Peyer's patch (tissue), 4 donors: ENCODE measurements around the gene UNC50. TPM values are rescaled to one million over a fixed set of nuclear protein-coding genes. Genes with fewer than 3 reads are reported as not detected.

ENCODE experiments used
- DNase-seq, 3 donors: peaks; one replicate each; pipeline ENCODE4 v3.0.0-alpha.2; 2017 to 2019
- H3K27ac ChIP-seq, 4 donors: fragments of 200-600 bp; sonication (generic); one replicate each; pipeline ENCODE4 v1.5.1; 2016 to 2019
- H3K27me3 ChIP-seq, 2 donors: fragments of 200-600 bp; sonication (generic); one replicate each; pipeline ENCODE4 v1.5.1; 2019
- H3K36me3 ChIP-seq, 3 donors: fragments of 200-600 bp; sonication (generic); one replicate each; pipeline ENCODE4 v1.5.1; 2016 to 2019
- H3K4me1 ChIP-seq, 4 donors: fragments of 200-600 bp; sonication (generic); one replicate each; pipeline ENCODE4 v1.5.1; 2016 to 2019
- H3K4me3 ChIP-seq, 4 donors: fragments of 200-600 bp; sonication (generic); 1 replicate in 3 of 4; 2 replicates in 1 of 4; pipeline ENCODE4 v1.5.1; 2016 to 2019; ENCODE audit warnings: mild to moderate bottlenecking in 1 of 4
- H3K9me3 ChIP-seq, 4 donors: fragments of 200-600 bp; sonication (generic); one replicate each; pipeline ENCODE4 v1.5.1; 2016 to 2019; ENCODE audit warnings: mild to moderate bottlenecking in 1 of 4
- POLR2A ChIP-seq, 2 donors: fragments of 450-650 bp; IDR thresholded peaks; one replicate each; pipeline ENCODE4 v1.5.1; 2017; ENCODE audit warnings: antibody characterized with exemption in 2 of 2, mild to moderate bottlenecking in 2 of 2, moderate library complexity in 2 of 2
- total RNA-seq, 4 donors: library from RNA; depleted of rRNA; stranded (reverse); fragments of >200 nt; gene quantifications; one replicate each; pipeline ENCODE4 v1.1.0, GENCODE V29; 2016
- TF ChIP-seq, protein P1 (sequence below), 6 experiments: fragments of 450-650 bp in 4 of 6; fragments of 200-600 bp in 2 of 6; sonication (generic) in 1 of 6; IDR thresholded peaks; one replicate each; pipeline ENCODE4 v1.5.1; 2017 to 2019; ENCODE audit warnings: antibody characterized with exemption in 6 of 6, mild to moderate bottlenecking in 3 of 6, moderate library complexity in 1 of 6

UNC50 gene
- total RNA-seq, 4 donors from 2014 or later = 31.1 to 51.7 (median 35.0) TPM

DNA sequence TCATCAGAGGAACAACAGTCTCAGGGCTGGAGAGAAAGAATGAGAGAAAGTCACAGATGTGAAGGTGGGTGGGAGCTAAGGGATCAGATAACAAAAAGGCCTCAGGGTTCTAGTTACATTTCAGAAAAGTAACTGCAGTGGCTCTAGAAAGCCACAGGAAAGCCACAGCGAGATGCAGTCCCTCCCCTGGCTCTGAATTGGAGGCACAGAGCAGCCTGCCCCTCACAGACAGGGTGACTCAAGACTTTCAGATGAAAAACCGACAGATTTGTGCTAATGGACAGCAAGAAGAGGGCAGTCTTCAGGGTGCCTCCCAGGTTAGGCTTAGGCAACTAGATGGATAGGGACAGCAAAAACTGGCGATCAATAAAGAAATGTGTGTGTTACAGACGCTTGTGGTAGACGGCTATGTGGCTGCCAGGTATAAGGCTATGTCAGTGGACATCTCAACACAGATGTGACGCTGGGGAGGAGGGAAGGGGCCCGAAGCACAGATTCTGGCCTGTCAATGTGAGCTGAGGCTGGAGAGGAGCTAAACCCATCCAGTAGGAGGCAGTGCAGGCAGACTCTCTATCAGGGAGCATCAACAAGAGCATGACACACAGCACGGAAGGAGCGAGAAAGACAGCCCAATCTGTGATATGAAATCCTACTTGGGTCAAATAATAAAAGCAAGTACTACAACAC, 26.2 kb downstream of the UNC50 start:
- Histone ChIP-seq H3K27ac (peak overlapping the region in 1 of 4 donors; percentile 40), H3K36me3 (peaks cover 0 to 89% (median 4%) of the 10 kb centered on the region in 3 donors), H3K4me3 (no peak overlapping the region), H3K4me1 (no peaks in the 10 kb centered on the region), H3K27me3 (no peaks in the 10 kb centered on the region), H3K9me3 (no peaks in the 10 kb centered on the region)
- TF ChIP-seq, protein P1, sequence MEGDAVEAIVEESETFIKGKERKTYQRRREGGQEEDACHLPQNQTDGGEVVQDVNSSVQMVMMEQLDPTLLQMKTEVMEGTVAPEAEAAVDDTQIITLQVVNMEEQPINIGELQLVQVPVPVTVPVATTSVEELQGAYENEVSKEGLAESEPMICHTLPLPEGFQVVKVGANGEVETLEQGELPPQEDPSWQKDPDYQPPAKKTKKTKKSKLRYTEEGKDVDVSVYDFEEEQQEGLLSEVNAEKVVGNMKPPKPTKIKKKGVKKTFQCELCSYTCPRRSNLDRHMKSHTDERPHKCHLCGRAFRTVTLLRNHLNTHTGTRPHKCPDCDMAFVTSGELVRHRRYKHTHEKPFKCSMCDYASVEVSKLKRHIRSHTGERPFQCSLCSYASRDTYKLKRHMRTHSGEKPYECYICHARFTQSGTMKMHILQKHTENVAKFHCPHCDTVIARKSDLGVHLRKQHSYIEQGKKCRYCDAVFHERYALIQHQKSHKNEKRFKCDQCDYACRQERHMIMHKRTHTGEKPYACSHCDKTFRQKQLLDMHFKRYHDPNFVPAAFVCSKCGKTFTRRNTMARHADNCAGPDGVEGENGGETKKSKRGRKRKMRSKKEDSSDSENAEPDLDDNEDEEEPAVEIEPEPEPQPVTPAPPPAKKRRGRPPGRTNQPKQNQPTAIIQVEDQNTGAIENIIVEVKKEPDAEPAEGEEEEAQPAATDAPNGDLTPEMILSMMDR (IDR thresholded peaks at IDR 0.05) = peak in 2 of 6 experiments; percentile 5 to 10
- TF ChIP-seq POLR2A (IDR thresholded peaks at IDR 0.05) = no peak
- no peak for DNase-seq

DNA sequence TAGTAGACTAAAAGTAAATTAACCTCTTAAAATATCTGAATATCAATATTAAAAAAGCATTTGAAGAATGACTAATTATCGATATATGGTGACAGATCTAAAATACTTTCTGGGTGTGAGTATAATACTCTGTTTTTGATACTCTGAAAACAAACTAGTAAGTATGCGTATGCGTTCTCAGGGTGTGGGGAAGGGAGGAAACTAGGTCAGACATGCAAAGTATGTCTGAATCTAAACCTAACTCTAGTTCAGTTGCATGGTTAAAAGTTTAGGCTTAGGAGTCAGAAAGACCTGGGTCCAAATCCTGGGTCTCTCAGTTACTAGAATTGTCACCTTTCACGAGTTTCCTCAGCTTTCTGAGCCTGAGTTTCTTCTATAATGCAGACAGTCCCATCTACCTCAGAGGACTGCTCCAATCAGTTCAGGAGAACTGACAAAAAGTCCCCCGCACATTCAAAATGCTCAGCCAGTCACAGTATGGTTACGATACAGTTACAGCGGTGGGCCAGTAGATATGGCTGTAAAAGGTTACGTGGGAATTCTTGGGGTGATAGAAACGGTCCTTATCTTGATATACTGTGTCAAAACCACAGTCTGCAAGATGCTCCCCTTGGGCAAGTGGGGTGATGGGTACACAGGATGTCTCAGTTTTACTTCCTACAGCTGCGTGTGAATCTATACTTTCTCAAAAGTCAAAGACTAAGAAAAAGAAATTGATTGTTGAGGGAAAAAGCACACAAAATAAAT, 29.2 kb downstream of the UNC50 start:
- TF ChIP-seq, protein P1 (IDR thresholded peaks at IDR 0.05) = no peak
- TF ChIP-seq POLR2A (IDR thresholded peaks at IDR 0.05) = no peak
- no peaks in the 10 kb centered on the region for H3K4me1 ChIP-seq
- no peaks in the 10 kb centered on the region for H3K27me3 ChIP-seq
- peak in 2 of 3 donors; percentile 44 to 62 for DNase-seq
- no peaks in the 10 kb centered on the region for H3K9me3 ChIP-seq
- H3K4me3 ChIP-seq = no peak overlapping the region
- H3K36me3 ChIP-seq = peaks cover 0 to 89% (median 4%) of the 10 kb centered on the region in 3 donors
- peak overlapping the region in 3 of 4 donors; percentile 6 to 57 (median 45) for H3K27ac ChIP-seq

DNA sequence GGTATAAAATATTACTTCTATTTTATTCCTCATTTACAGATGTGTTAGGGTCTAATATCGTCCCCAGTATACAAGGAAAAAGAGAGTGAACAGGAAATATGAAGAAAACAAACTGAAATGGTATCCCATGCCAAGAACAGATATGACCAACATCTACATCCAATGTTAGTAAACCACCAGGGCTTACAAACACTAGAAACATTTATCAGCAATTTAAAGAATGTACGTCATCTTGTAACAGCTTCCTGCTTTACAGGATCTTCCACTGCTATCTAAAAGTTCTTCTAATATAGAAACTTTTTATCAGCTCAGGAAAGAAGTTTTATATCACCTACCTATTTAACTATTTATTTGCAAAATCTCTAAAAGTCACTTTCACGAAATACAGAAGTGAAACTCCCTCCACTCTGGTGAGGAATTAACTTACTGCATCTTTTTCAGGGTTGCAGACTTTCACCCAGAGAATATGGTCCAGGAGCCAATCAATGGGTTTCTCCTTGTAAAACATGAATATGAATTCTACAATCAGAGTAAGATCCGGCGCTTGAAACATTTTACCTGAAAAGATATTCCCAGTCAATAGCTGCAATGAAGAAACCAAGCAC, 35.2 kb downstream of the UNC50 start:
- DNase-seq = no peak
- H3K4me1 ChIP-seq = no peaks in the 10 kb centered on the region
- H3K27ac ChIP-seq = no peak overlapping the region
- H3K27me3 ChIP-seq = no peaks in the 10 kb centered on the region
- peaks cover 0 to 74% (median 0%) of the 10 kb centered on the region in 3 donors for H3K36me3 ChIP-seq
- H3K4me3 ChIP-seq = no peak overlapping the region
- TF ChIP-seq, protein P1 (IDR thresholded peaks at IDR 0.05) = no peak
- TF ChIP-seq POLR2A (IDR thresholded peaks at IDR 0.05) = no peak
- no peaks in the 10 kb centered on the region for H3K9me3 ChIP-seq

DNA sequence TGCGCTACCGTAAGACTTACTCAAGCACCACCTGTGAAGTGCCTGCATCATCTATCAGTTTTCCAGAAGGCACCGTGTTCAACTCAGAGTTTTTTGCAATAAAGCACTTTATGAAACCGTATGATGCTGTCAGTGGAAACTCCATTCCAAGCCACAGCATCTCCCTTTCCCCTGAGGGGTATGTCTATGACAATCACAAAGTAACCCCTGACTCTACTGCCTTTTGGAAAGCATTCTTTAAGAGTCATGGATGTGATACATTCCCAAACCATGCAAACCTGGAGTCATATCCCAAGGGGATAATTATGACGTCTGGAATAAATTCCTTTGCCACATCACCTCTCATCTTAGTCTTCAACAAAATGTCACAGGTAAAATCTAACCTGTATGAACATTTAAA, 39.2 kb downstream of the UNC50 start:
- DNase-seq = no peak
- no peak for TF ChIP-seq POLR2A (IDR thresholded peaks at IDR 0.05)
- TF ChIP-seq, protein P1 (IDR thresholded peaks at IDR 0.05) = no peak
- Histone ChIP-seq H3K4me3 (no peak overlapping the region), H3K27me3 (no peaks in the 10 kb centered on the region), H3K36me3 (peaks cover 0 to 44% (median 0%) of the 10 kb centered on the region in 3 donors), H3K27ac (no peak overlapping the region), H3K9me3 (no peaks in the 10 kb centered on the region), H3K4me1 (peaks cover 0 to 13% (median 0%) of the 10 kb centered on the region in 4 donors)

DNA sequence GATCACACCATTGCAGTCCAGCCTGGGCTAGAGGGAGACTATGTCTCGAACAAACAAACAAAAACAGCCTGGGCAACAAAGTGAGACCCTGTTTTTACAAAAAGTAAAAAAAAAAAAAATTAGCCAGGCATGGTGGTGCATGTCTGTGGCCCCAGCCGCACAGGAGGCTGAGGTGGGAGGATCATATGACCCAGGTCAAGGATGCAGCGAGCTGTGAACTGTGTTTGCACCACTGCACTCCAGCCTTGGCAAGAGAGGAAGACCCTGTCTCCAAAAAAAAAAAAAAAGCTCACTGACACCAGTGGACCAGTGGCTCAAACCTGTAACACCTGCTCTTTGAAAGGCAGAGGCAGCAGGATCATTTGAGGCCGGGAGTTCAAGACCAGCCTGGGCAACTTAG, 40.1 kb downstream of the UNC50 start:
- no peaks in the 10 kb centered on the region for H3K27me3 ChIP-seq
- DNase-seq = peak in 1 of 3 donors; percentile 46
- H3K9me3 ChIP-seq = no peaks in the 10 kb centered on the region
- H3K4me1 ChIP-seq = peaks cover 0 to 13% (median 0%) of the 10 kb centered on the region in 4 donors
- no peak overlapping the region for H3K27ac ChIP-seq
- TF ChIP-seq POLR2A (IDR thresholded peaks at IDR 0.05) = no peak
- TF ChIP-seq, protein P1 (IDR thresholded peaks at IDR 0.05) = no peak
- H3K4me3 ChIP-seq = no peak overlapping the region
- peaks cover 0 to 37% (median 0%) of the 10 kb centered on the region in 3 donors for H3K36me3 ChIP-seq
